ENCODE results near the gene MED13. TPM values are rescaled to one million over a fixed set of nuclear protein-coding genes. Genes with fewer than 3 reads are reported as not detected.

Gene MED13
- total RNA-seq, 1 experiment from 2014 or later, result 77.6 TPM

DNA sequence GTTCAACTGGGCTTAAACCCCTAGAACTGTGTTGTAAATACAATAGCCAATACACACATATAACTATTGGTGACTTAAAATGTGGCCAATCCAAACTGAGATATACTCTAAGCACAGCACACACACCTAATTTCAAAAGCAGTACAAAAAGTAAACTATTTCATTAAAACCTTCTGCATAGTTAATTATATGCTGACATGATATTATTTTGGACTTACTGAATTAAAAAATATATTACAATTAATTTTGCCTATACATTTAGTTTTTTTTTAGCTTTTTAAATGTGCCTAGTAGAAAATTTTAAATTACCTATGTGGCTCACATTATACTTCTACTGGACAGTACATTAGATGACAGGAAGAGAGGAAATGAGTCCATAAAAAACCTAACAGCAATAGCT, 21.5 kb downstream of the MED13 start:
- no peak for DNase-seq
- ChIA-PET POLR2A (no interaction called here), CTCF (no interaction called here)
- H3K4me1 ChIP-seq, result no peaks in the 10 kb centered on the region
- TF ChIP-seq, protein P1, sequence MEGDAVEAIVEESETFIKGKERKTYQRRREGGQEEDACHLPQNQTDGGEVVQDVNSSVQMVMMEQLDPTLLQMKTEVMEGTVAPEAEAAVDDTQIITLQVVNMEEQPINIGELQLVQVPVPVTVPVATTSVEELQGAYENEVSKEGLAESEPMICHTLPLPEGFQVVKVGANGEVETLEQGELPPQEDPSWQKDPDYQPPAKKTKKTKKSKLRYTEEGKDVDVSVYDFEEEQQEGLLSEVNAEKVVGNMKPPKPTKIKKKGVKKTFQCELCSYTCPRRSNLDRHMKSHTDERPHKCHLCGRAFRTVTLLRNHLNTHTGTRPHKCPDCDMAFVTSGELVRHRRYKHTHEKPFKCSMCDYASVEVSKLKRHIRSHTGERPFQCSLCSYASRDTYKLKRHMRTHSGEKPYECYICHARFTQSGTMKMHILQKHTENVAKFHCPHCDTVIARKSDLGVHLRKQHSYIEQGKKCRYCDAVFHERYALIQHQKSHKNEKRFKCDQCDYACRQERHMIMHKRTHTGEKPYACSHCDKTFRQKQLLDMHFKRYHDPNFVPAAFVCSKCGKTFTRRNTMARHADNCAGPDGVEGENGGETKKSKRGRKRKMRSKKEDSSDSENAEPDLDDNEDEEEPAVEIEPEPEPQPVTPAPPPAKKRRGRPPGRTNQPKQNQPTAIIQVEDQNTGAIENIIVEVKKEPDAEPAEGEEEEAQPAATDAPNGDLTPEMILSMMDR (IDR thresholded peaks at IDR 0.05; ENCODE audit: insufficient read depth in 1 of 2, low read depth in 1 of 2, low read length in 1 of 2, severe bottlenecking in 1 of 2, unreplicated experiment in 1 of 2), result no peak
- H3K27me3 ChIP-seq (replicated peaks; ENCODE audit: control insufficient read depth, insufficient read depth, low read length), result no peaks in the 10 kb centered on the region
- H3K4me1 Mint-ChIP-seq (ENCODE audit: low read depth, unreplicated experiment), result no peaks in the 10 kb centered on the region
- H3K36me3 Mint-ChIP-seq (ENCODE audit: insufficient read depth, unreplicated experiment), result peaks cover 78% of the 10 kb centered on the region
- no peaks in the 10 kb centered on the region for H3K9me3 ChIP-seq
- H3K4me3 Mint-ChIP-seq (ENCODE audit: unreplicated experiment), result no peak overlapping the region
- intact Hi-C loops (cut with micrococcal nuclease; ENCODE audit: unreplicated experiment), result no loop called here
- no peaks in the 10 kb centered on the region for H3K27me3 Mint-ChIP-seq (ENCODE audit: insufficient read depth, unreplicated experiment)
- H3K36me3 ChIP-seq (ENCODE audit: control insufficient read depth, insufficient read depth, low read length), result peaks cover 3% of the 10 kb centered on the region; the same call in 1 of the 2 replicates
- no TSS peak for BruUV-seq (replicated peaks)
- H3K9me3 Mint-ChIP-seq (ENCODE audit: unreplicated experiment), result no peaks in the 10 kb centered on the region
- no peak overlapping the region for H3K27ac Mint-ChIP-seq (ENCODE audit: unreplicated experiment)
- no peak overlapping the region for H3K4me3 ChIP-seq (ENCODE audit: low read depth, low read length)

DNA sequence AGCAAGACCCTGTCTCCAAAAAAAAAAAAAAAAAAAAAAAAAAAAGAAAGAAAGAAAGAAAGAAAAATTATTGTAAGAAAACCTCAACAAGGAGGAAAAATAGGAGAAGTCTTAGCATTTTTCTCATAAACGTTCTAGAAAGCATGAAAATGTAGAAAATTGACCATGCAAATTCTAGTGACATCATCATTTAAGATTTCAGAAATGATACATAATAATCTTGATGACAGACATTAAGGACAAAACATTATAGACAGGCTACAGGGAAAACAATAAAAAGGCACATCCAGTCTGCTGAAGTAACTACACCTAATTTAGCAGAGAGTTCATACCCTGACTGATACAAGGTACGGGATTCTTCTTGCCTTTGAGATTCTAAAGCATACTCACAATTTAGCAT, 21.9 kb downstream of the MED13 start:
- H3K36me3 Mint-ChIP-seq (ENCODE audit: insufficient read depth, unreplicated experiment), result peaks cover 75% of the 10 kb centered on the region

DNA sequence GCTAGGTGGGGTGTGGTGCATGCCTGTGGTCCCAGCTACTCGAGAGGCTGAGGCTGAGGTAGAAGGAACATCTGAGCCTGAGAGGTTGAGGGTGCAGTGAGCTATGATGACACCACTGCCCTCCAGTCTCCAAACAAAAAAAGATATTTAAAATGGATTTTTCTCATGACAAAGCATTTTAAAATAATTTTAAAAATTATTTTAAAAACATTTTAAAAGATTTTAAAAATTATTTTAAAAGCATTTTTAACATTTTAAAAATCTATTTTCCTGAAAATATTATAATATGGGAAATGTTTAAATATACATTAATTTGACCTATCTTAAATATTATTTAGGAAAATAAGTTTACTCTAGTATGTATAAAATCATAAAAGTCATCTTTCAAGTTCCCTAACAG, 26.8 kb downstream of the MED13 start:
- no peaks in the 10 kb centered on the region for H3K4me1 Mint-ChIP-seq (ENCODE audit: low read depth, unreplicated experiment)
- ChIA-PET POLR2A (interaction anchor here (0.5 kb wide), 1 partner anchor 85 kb away, joined by 4 read pairs; no protein-coding TSS in a partner anchor), CTCF (interaction anchor here (1.0 kb wide), 1 partner anchor 72 kb away, joined by 7 read pairs; no protein-coding TSS in a partner anchor)
- Histone ChIP-seq H3K4me3 (ENCODE audit: low read depth, low read length) (no peak overlapping the region), H3K36me3 (ENCODE audit: control insufficient read depth, insufficient read depth, low read length) (peaks cover 2% of the 10 kb centered on the region; the same call in 1 of the 2 replicates), H3K9me3 (no peaks in the 10 kb centered on the region), H3K4me1 (no peaks in the 10 kb centered on the region), H3K27me3 (replicated peaks; ENCODE audit: control insufficient read depth, insufficient read depth, low read length) (no peaks in the 10 kb centered on the region)
- BruUV-seq (replicated peaks), result no TSS peak
- no peak overlapping the region for H3K27ac Mint-ChIP-seq (ENCODE audit: unreplicated experiment)
- no peak overlapping the region for H3K4me3 Mint-ChIP-seq (ENCODE audit: unreplicated experiment)
- H3K9me3 Mint-ChIP-seq (ENCODE audit: unreplicated experiment), result no peaks in the 10 kb centered on the region
- H3K27me3 Mint-ChIP-seq (ENCODE audit: insufficient read depth, unreplicated experiment), result no peaks in the 10 kb centered on the region
- TF ChIP-seq, protein P1 (IDR thresholded peaks at IDR 0.05; ENCODE audit: insufficient read depth in 1 of 2, low read depth in 1 of 2, low read length in 1 of 2, severe bottlenecking in 1 of 2, unreplicated experiment in 1 of 2), result no peak
- H3K36me3 Mint-ChIP-seq (ENCODE audit: insufficient read depth, unreplicated experiment), result peaks cover 68% of the 10 kb centered on the region
- intact Hi-C loops (cut with micrococcal nuclease; ENCODE audit: unreplicated experiment), result no loop called here
- DNase-seq, result no peak

More for the DNA sequence above, 21.9 kb downstream of the MED13 start:
- Histone ChIP-seq H3K36me3 (ENCODE audit: control insufficient read depth, insufficient read depth, low read length) (peaks cover 3% of the 10 kb centered on the region; the same call in 1 of the 2 replicates), H3K4me3 (ENCODE audit: low read depth, low read length) (no peak overlapping the region), H3K4me1 (no peaks in the 10 kb centered on the region), H3K9me3 (no peaks in the 10 kb centered on the region), H3K27me3 (replicated peaks; ENCODE audit: control insufficient read depth, insufficient read depth, low read length) (no peaks in the 10 kb centered on the region)
- Mint-ChIP-seq H3K27ac (ENCODE audit: unreplicated experiment) (no peak overlapping the region), H3K4me1 (ENCODE audit: low read depth, unreplicated experiment) (no peaks in the 10 kb centered on the region), H3K4me3 (ENCODE audit: unreplicated experiment) (no peak overlapping the region), H3K27me3 (ENCODE audit: insufficient read depth, unreplicated experiment) (no peaks in the 10 kb centered on the region), H3K9me3 (ENCODE audit: unreplicated experiment) (no peaks in the 10 kb centered on the region)
- ChIA-PET POLR2A (no interaction called here), CTCF (interaction anchor here (2.1 kb wide), 1 partner anchor 66 kb away, joined by 7 read pairs; no protein-coding TSS in a partner anchor)
- intact Hi-C loops (cut with micrococcal nuclease; ENCODE audit: unreplicated experiment), result no loop called here
- TF ChIP-seq, protein P1 (IDR thresholded peaks at IDR 0.05; ENCODE audit: insufficient read depth in 1 of 2, low read depth in 1 of 2, low read length in 1 of 2, severe bottlenecking in 1 of 2, unreplicated experiment in 1 of 2), result no peak
- BruUV-seq (replicated peaks), result no TSS peak
- no peak for DNase-seq

Data from Caco-2 (cell line).